WTC11 (cell line): ENCODE data around the gene C1orf226. TPM values are rescaled to one million over a fixed set of nuclear protein-coding genes. Genes with fewer than 3 reads are reported as not detected.

Experiments used
- ATAC-seq: fragments of 200-7000 bp; cut with Tn5 transposase; 2 replicates; pipeline ENCODE4 v1.10.0; 2021; ENCODE audit warnings: mild to moderate bottlenecking, moderate library complexity
- CTCF ChIA-PET: fragments of 300-600 bp; sonication (Branson Sonifier 250); formaldehyde crosslinking; loops from one replicate; lab custom pipeline; 2021; ENCODE audit warnings: antibody characterized with exemption; lab: Charles Lee
- POLR2A ChIA-PET: fragments of 350-600 bp; sonication (Branson Sonifier 250); formaldehyde crosslinking; loops from one replicate; lab custom pipeline; 2021; ENCODE audit warnings: antibody characterized with exemption; lab: Charles Lee
- DNase-seq: peaks from one replicate; pipeline ENCODE4 v3.0.0; 2021; ENCODE audit warnings: low spot score
- H3K27ac Mint-ChIP-seq: 2 replicates; pipeline ENCODE4 v1.8.0; 2021; ENCODE audit warnings: mixed read lengths
- H3K27me3 Mint-ChIP-seq: 2 replicates; pipeline ENCODE4 v1.8.0; 2021; ENCODE audit warnings: low read depth, mild to moderate bottlenecking, moderate library complexity, mixed read lengths
- H3K36me3 Mint-ChIP-seq: 2 replicates; pipeline ENCODE4 v1.8.0; 2021; ENCODE audit warnings: mixed read lengths
- H3K4me1 Mint-ChIP-seq: 2 replicates; pipeline ENCODE4 v1.8.0; 2022; ENCODE audit warnings: mixed read lengths
- H3K4me3 Mint-ChIP-seq: 2 replicates; pipeline ENCODE4 v1.8.0; 2021; ENCODE audit warnings: mild to moderate bottlenecking, moderate library complexity, mixed read lengths
- H3K9me3 Mint-ChIP-seq: 2 replicates; pipeline ENCODE4 v1.8.0; 2021; ENCODE audit warnings: mixed read lengths
- CREB1 ChIP-seq: sonication (generic); formaldehyde crosslinking; IDR thresholded peaks from 2 replicates; pipeline ENCODE4 v1.8.0; 2023; ENCODE audit warnings: mild to moderate bottlenecking, missing genetic modification reagents
- TCF7 ChIP-seq: sonication (generic); formaldehyde crosslinking; IDR thresholded peaks from 2 replicates; pipeline ENCODE4 v1.8.0; 2022; ENCODE audit warnings: mild to moderate bottlenecking, low read depth, missing genetic modification reagents, moderate library complexity
- ZNF263 ChIP-seq: sonication (generic); formaldehyde crosslinking; IDR thresholded peaks from 2 replicates; pipeline ENCODE4 v1.8.1; 2022; ENCODE audit warnings: low read depth, mild to moderate bottlenecking, moderate library complexity, missing genetic modification reagents
- ZNF416 ChIP-seq: fragments of 250-450 bp; sonication (Bioruptor Pico); IDR thresholded peaks from 2 replicates; pipeline ENCODE4 v1.9.0; 2021; ENCODE audit warnings: mild to moderate bottlenecking, inconsistent platforms
- total RNA-seq: library from RNA; stranded (reverse); gene quantifications from 3 replicates; pipeline ENCODE4 v1.2.3, GENCODE V29; 2021
- TF ChIP-seq, protein P1 (sequence below): sonication (generic); formaldehyde crosslinking; IDR thresholded peaks from 2 replicates; pipeline ENCODE4 v1.8.1; 2023; ENCODE audit warnings: mild to moderate bottlenecking, missing genetic modification reagents, borderline replicate concordance
- TF ChIP-seq, protein P2 (sequence below): sonication (generic); formaldehyde crosslinking; IDR thresholded peaks from 2 replicates; pipeline ENCODE4 v1.8.1; 2023; ENCODE audit warnings: mild to moderate bottlenecking, missing genetic modification reagents, moderate library complexity
- TF ChIP-seq, protein P3 (sequence below): sonication (generic); formaldehyde crosslinking; conservative IDR thresholded peaks from 2 replicates; pipeline ENCODE4 v1.8.1; 2022; ENCODE audit warnings: mild to moderate bottlenecking, missing genetic modification reagents
- TF ChIP-seq, protein P4 (sequence below): fragments of 200-600 bp; IDR thresholded peaks from 2 replicates; pipeline ENCODE4 v1.8.0; 2022; ENCODE audit warnings: antibody characterized with exemption

The C1orf226 gene
- total RNA-seq, 1 experiment from 2014 or later = 21.4 TPM

DNA sequence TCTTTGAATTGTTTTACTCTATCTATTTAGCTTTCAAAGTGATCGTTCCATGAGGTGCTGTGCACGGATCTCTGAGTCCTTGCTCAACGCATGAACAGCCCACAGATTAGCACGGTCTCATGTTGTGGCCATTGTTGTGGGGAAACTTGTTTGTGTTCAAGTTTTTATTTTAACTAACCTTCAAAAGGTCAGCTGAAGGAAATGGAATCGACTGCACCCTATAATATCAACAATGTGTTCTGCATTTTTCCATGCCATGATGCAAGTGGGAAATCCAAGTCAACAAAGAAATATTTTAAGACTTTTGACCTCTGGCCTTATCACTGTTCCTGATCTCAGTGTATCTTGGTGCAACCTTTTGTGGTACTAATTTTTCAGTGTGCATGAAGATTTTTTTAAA is 24.3 kb downstream of the C1orf226 start:
- H3K4me1 Mint-ChIP-seq = peaks cover 2% of the 10 kb centered on the region; the same call in 1 of the 2 replicates
- DNase-seq (no peak), ATAC-seq (no peak)
- TF ChIP-seq, protein P1, sequence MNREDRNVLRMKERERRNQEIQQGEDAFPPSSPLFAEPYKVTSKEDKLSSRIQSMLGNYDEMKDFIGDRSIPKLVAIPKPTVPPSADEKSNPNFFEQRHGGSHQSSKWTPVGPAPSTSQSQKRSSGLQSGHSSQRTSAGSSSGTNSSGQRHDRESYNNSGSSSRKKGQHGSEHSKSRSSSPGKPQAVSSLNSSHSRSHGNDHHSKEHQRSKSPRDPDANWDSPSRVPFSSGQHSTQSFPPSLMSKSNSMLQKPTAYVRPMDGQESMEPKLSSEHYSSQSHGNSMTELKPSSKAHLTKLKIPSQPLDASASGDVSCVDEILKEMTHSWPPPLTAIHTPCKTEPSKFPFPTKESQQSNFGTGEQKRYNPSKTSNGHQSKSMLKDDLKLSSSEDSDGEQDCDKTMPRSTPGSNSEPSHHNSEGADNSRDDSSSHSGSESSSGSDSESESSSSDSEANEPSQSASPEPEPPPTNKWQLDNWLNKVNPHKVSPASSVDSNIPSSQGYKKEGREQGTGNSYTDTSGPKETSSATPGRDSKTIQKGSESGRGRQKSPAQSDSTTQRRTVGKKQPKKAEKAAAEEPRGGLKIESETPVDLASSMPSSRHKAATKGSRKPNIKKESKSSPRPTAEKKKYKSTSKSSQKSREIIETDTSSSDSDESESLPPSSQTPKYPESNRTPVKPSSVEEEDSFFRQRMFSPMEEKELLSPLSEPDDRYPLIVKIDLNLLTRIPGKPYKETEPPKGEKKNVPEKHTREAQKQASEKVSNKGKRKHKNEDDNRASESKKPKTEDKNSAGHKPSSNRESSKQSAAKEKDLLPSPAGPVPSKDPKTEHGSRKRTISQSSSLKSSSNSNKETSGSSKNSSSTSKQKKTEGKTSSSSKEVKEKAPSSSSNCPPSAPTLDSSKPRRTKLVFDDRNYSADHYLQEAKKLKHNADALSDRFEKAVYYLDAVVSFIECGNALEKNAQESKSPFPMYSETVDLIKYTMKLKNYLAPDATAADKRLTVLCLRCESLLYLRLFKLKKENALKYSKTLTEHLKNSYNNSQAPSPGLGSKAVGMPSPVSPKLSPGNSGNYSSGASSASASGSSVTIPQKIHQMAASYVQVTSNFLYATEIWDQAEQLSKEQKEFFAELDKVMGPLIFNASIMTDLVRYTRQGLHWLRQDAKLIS (CRISPR knock-in tag) = no peak
- TF ChIP-seq, protein P2, sequence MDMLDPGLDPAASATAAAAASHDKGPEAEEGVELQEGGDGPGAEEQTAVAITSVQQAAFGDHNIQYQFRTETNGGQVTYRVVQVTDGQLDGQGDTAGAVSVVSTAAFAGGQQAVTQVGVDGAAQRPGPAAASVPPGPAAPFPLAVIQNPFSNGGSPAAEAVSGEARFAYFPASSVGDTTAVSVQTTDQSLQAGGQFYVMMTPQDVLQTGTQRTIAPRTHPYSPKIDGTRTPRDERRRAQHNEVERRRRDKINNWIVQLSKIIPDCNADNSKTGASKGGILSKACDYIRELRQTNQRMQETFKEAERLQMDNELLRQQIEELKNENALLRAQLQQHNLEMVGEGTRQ (CRISPR knock-in tag) = no peak
- TF ChIP-seq ZNF416 (CRISPR knock-in tag) (no peak), ZNF263 (CRISPR knock-in tag) (no peak), CREB1 (CRISPR knock-in tag) (no peak)
- no peak overlapping the region for H3K4me3 Mint-ChIP-seq
- H3K9me3 Mint-ChIP-seq = no peaks in the 10 kb centered on the region
- H3K27ac Mint-ChIP-seq = no peak overlapping the region
- POLR2A ChIA-PET = no interaction called here
- no peaks in the 10 kb centered on the region for H3K27me3 Mint-ChIP-seq
- no peaks in the 10 kb centered on the region for H3K36me3 Mint-ChIP-seq
- CTCF ChIA-PET = interaction anchor here (2.8 kb wide), 1 partner anchor 349 kb away, joined by 6 read pairs; no protein-coding TSS in a partner anchor

DNA sequence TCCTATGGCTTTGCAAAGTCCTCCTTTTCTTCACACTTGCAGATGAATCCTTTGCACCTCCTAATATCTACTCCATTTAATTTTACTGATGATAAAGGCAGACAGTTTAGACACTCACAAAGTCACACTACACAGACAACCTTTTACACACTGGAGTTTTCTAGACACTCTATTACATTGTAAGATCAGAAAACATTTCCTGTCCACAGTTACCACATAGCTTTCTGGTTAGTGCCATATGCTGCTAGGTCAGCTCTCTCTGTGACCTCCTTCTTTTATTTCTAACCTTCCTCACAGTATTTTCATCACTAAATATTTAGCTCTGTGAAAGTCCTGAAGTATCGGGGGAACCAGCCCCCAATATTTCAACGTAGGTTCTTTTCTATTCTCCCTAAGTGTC is 25.3 kb downstream of the C1orf226 start:
- POLR2A ChIA-PET = no interaction called here
- Mint-ChIP-seq H3K36me3 (no peaks in the 10 kb centered on the region), H3K27me3 (no peaks in the 10 kb centered on the region), H3K27ac (no peak overlapping the region), H3K4me3 (no peak overlapping the region), H3K4me1 (peaks cover 3% of the 10 kb centered on the region; the same call in 1 of the 2 replicates), H3K9me3 (no peaks in the 10 kb centered on the region)
- CTCF ChIA-PET = interaction anchor here (1.3 to 2.8 kb wide), 2 partner anchors 350 to 370 kb away, joined by 4 to 6 read pairs; no protein-coding TSS in a partner anchor
- DNase-seq (no peak), ATAC-seq (no peak)
- TF ChIP-seq, protein P1 (CRISPR knock-in tag) = no peak
- TF ChIP-seq, protein P3, sequence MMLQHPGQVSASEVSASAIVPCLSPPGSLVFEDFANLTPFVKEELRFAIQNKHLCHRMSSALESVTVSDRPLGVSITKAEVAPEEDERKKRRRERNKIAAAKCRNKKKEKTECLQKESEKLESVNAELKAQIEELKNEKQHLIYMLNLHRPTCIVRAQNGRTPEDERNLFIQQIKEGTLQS (CRISPR knock-in tag) = no peak
- TF ChIP-seq TCF7 = no peak

DNA sequence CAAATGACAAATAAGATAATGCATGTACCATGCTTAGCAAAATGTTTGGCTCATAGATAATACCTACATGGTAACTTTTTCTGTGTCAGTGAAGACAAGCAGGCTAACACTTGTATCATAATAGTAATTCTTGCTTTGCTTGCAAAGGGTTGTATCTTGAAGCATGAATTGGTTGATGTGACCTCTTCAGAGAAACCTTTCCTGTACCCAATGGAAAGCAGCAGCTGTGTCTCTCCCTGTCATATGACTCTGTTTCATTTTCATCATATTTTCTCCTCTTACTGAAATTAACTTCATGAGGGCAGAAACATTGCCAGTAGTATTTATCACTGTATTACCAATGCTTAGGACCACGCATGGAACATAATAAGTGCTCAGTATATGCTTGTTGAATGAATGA is 26.0 kb downstream of the C1orf226 start:
- ATAC-seq (no peak), DNase-seq (no peak)
- Mint-ChIP-seq H3K9me3 (no peaks in the 10 kb centered on the region), H3K27ac (no peak overlapping the region), H3K4me3 (no peak overlapping the region), H3K36me3 (no peaks in the 10 kb centered on the region), H3K4me1 (peaks cover 3% of the 10 kb centered on the region; the same call in 1 of the 2 replicates), H3K27me3 (no peaks in the 10 kb centered on the region)
- ChIA-PET CTCF (interaction anchor here (1.3 to 2.8 kb wide), 2 partner anchors 351 to 371 kb away, joined by 4 to 6 read pairs; no protein-coding TSS in a partner anchor), POLR2A (no interaction called here)
- TF ChIP-seq, protein P4, sequence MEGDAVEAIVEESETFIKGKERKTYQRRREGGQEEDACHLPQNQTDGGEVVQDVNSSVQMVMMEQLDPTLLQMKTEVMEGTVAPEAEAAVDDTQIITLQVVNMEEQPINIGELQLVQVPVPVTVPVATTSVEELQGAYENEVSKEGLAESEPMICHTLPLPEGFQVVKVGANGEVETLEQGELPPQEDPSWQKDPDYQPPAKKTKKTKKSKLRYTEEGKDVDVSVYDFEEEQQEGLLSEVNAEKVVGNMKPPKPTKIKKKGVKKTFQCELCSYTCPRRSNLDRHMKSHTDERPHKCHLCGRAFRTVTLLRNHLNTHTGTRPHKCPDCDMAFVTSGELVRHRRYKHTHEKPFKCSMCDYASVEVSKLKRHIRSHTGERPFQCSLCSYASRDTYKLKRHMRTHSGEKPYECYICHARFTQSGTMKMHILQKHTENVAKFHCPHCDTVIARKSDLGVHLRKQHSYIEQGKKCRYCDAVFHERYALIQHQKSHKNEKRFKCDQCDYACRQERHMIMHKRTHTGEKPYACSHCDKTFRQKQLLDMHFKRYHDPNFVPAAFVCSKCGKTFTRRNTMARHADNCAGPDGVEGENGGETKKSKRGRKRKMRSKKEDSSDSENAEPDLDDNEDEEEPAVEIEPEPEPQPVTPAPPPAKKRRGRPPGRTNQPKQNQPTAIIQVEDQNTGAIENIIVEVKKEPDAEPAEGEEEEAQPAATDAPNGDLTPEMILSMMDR = no peak
